ENCODE measurements around the gene LRRK2. TPM values are rescaled to one million over a fixed set of nuclear protein-coding genes. Genes with fewer than 3 reads are reported as not detected.
A peak's percentile ranks its signal among the peaks of the same experiment; 100 is the strongest.

The LRRK2 gene
- 1 to 10 TPM; 6.2 to 6.8 TPM for total RNA-seq

DNA sequence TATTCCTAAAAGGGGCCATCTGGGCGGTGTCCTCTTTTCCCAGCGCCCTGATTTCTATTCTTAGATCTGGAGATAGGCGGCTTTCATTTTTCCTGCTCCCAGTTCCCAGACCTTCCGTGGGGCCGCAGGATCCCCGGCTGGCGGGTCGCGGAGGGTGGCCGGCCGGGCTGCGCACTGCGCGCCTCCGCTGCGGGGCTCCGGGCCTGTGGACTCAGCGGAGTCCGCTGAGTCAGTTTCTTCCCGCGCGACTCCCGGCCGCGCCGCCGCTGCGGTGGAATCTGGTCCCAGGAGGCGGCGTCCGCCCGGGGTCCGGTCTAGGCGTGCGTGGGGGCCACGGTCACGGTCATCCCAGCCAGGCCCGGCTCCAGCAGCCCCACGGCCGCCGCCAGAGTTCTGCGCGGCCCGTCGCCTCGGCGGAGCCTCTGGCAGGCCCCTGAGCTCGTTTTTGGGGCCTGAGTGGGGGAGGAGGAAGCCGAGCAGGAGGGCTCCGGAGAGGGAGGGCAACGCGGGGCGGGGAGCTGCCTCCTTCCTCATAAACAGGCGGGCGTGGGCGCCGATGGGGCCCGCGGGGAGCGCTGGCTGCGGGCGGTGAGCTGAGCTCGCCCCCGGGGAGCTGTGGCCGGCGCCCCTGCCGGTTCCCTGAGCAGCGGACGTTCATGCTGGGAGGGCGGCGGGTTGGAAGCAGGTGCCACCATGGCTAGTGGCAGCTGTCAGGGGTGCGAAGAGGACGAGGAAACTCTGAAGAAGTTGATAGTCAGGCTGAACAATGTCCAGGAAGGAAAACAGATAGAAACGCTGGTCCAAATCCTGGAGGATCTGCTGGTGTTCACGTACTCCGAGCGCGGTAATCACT is at the start of gene LRRK2:
Gene LRRK2, plus strand, starts transcription at position 559 of the 853 bp plus-strand sequence. Its CDS starts 135 bp downstream, at position 694.
- Histone ChIP-seq H3K4me3 (peak within 1 kb of the TSS; percentile 50 to 69), H3K36me3 (no peaks in the 10 kb centered on the region), H3K27me3 (replicated peaks; ENCODE audit: insufficient read depth) (no peaks in the 10 kb centered on the region), H3K27ac (peak within 1 kb of the TSS; percentile 85 to 89), H3K4me1 (replicated peaks) (no peaks in the 10 kb centered on the region), H3K9me3 (no peaks in the 10 kb centered on the region)
- no peak for TF ChIP-seq POLR2A (IDR thresholded peaks at IDR 0.05)
- TF ChIP-seq, protein P1, sequence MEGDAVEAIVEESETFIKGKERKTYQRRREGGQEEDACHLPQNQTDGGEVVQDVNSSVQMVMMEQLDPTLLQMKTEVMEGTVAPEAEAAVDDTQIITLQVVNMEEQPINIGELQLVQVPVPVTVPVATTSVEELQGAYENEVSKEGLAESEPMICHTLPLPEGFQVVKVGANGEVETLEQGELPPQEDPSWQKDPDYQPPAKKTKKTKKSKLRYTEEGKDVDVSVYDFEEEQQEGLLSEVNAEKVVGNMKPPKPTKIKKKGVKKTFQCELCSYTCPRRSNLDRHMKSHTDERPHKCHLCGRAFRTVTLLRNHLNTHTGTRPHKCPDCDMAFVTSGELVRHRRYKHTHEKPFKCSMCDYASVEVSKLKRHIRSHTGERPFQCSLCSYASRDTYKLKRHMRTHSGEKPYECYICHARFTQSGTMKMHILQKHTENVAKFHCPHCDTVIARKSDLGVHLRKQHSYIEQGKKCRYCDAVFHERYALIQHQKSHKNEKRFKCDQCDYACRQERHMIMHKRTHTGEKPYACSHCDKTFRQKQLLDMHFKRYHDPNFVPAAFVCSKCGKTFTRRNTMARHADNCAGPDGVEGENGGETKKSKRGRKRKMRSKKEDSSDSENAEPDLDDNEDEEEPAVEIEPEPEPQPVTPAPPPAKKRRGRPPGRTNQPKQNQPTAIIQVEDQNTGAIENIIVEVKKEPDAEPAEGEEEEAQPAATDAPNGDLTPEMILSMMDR (IDR thresholded peaks at IDR 0.05) = peak in 1 of 4 experiments; percentile 15
- TF ChIP-seq POLR2AphosphoS5 (IDR thresholded peaks at IDR 0.05) = no peak
- WGBS = under 1% methylated on average over 69 of the region's 78 CpGs
- intact Hi-C loops (cut with DNase I) = loop anchor here (5.0 to 10.0 kb wide), 2 partner anchors 117 to 210 kb away; partner anchors contain the start of gene SLC2A13
- peak; percentile 68 for DNase-seq (ENCODE audit: low spot score)

DNA sequence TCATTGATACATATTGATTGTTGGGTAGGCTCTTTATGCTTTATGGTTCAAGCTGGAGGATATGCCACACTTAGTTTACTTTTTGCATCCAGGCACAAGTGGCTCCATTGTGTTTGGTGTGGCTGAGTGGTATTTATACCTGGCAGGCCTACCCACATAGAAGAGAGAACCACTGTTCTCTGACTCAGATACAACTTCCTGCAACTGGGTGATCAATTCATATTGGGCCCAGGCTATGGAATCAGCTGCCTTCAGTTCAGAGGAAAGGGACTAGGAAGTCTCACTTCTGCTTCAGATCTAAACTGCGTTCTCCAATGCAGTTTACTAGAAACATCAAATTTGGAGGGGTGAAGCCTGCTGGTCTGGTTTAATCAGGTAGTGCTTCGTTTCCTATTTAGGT is 49.8 kb upstream of the LRRK2 start:
- no peak overlapping the region for H3K4me3 ChIP-seq
- WGBS = 89% methylated on average over 2 of the region's 2 CpGs
- no peaks in the 10 kb centered on the region for H3K4me1 ChIP-seq (replicated peaks)
- no peaks in the 10 kb centered on the region for H3K36me3 ChIP-seq
- H3K9me3 ChIP-seq = no peaks in the 10 kb centered on the region
- no peak for TF ChIP-seq POLR2AphosphoS5 (IDR thresholded peaks at IDR 0.05)
- TF ChIP-seq, protein P1 (IDR thresholded peaks at IDR 0.05) = no peak
- no peak for TF ChIP-seq POLR2A (IDR thresholded peaks at IDR 0.05)
- DNase-seq (ENCODE audit: low spot score) = no peak
- H3K27ac ChIP-seq = no peak overlapping the region
- intact Hi-C loops (cut with DNase I) = no loop called here
- no peaks in the 10 kb centered on the region for H3K27me3 ChIP-seq (replicated peaks; ENCODE audit: insufficient read depth)

DNA sequence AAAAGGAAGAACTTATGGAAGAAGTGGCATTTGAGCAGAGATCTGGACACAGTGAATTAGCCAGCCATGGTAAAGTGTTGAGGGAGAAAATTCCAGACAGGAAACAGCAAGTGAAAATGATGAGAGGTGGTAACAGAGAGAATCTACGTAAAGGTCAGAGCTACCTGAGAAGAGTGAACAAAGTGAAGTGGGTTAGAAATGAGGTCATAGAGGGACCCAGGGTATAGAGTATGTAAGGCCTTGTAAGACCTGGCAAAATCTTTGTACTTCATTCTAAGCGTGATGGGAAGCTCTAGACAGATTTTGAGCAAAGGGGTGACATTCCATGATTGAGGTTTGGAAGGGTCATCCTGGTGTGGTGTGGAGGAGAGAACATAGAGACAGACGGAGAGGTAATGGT is 49.3 kb upstream of the LRRK2 start:
- Histone ChIP-seq H3K9me3 (no peaks in the 10 kb centered on the region), H3K27ac (no peak overlapping the region), H3K36me3 (no peaks in the 10 kb centered on the region), H3K4me1 (replicated peaks) (no peaks in the 10 kb centered on the region), H3K4me3 (no peak overlapping the region), H3K27me3 (replicated peaks; ENCODE audit: insufficient read depth) (no peaks in the 10 kb centered on the region)
- 93% methylated on average over 3 of the region's 3 CpGs for WGBS
- intact Hi-C loops (cut with DNase I) = no loop called here
- TF ChIP-seq, protein P1 (IDR thresholded peaks at IDR 0.05) = no peak
- TF ChIP-seq POLR2AphosphoS5 (IDR thresholded peaks at IDR 0.05) (no peak), POLR2A (IDR thresholded peaks at IDR 0.05) (no peak)
- no peak for DNase-seq (ENCODE audit: low spot score)

DNA sequence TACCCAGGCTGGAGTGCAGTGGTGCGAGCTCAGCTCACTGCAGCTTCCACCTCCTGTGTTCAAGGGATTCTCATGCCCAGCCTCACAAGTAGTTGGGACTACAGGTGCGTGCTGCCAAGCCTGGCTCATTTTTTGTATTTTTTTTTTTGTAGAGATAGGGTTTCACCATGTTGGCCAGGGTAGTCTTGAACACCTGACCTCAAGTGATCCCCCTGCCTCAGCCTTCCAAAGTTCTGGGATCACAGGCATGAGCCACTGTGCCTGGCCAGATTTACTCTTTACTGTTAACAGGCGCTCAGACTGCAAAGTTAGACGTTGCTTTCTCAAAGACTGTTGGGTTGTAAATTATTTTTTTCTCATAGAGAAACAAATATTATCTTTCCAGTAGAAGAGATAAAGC is 46.1 kb upstream of the LRRK2 start:
- Histone ChIP-seq H3K27me3 (replicated peaks; ENCODE audit: insufficient read depth) (no peaks in the 10 kb centered on the region), H3K4me3 (no peak overlapping the region), H3K36me3 (no peaks in the 10 kb centered on the region), H3K4me1 (replicated peaks) (no peaks in the 10 kb centered on the region), H3K9me3 (no peaks in the 10 kb centered on the region), H3K27ac (no peak overlapping the region)
- TF ChIP-seq POLR2AphosphoS5 (IDR thresholded peaks at IDR 0.05) (no peak), POLR2A (IDR thresholded peaks at IDR 0.05) (no peak)
- TF ChIP-seq, protein P1 (IDR thresholded peaks at IDR 0.05) = no peak
- DNase-seq (ENCODE audit: low spot score) = no peak
- intact Hi-C loops (cut with DNase I) = no loop called here
- 65% methylated on average over 4 of the region's 4 CpGs for WGBS

DNA sequence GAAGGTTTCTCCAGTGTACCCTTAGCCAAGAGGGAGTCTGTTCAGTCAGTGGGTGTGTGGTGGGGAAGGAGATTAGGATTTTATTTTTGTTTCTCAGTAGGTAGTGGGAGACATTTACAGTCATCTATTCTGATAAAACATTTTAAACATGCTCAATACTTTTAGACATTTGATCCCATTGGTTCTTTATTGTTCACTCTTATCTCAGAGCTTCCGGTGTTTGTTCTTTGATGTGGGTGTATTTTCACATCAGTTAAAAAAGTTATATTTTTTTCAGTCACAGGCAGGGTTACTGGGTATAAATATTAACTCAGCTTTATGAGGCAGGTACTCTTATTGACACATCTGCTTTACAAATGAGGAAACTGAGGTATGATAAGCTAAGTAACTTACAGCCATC is 43.3 kb upstream of the LRRK2 start:
- 53% methylated on average over 1 of the region's 1 CpG for WGBS
- no peak overlapping the region for H3K4me3 ChIP-seq
- no peak for TF ChIP-seq POLR2A (IDR thresholded peaks at IDR 0.05)
- no peak for TF ChIP-seq POLR2AphosphoS5 (IDR thresholded peaks at IDR 0.05)
- TF ChIP-seq, protein P1 (IDR thresholded peaks at IDR 0.05) = no peak
- H3K27me3 ChIP-seq (replicated peaks; ENCODE audit: insufficient read depth) = no peaks in the 10 kb centered on the region
- H3K36me3 ChIP-seq = no peaks in the 10 kb centered on the region
- no peak overlapping the region for H3K27ac ChIP-seq
- H3K4me1 ChIP-seq (replicated peaks) = no peaks in the 10 kb centered on the region
- no peaks in the 10 kb centered on the region for H3K9me3 ChIP-seq
- DNase-seq (ENCODE audit: low spot score) = no peak
- intact Hi-C loops (cut with DNase I) = no loop called here

Measured in prostate gland (tissue), 2 donors.